Heart right ventricle (tissue), 16 donors: ENCODE measurements around the gene LGR5. TPM values are rescaled to one million over a fixed set of nuclear protein-coding genes. Genes with fewer than 3 reads are reported as not detected.

Source experiments
- ATAC-seq, 8 donors: fragments of 200-7000 bp; cut with Tn5 transposase; one replicate each; pipeline ENCODE4 v1.9.1; 2020; ENCODE audit warnings: mild to moderate bottlenecking in 8 of 8, moderate library complexity in 8 of 8, moderate number of reproducible peaks in 1 of 8
- DNase-seq, 2 donors: peaks; one replicate each; pipeline ENCODE4 v3.0.0-alpha.2; 2020
- H3K27ac ChIP-seq, 10 donors: fragments of 200-600 bp; sonication (generic) in 2 of 10; one replicate each; pipeline versions ENCODE4 v1.5.0 to v1.8.0; 2020 to 2022; ENCODE audit warnings: mild to moderate bottlenecking in 3 of 10
- H3K27me3 ChIP-seq, 7 donors: fragments of 200-600 bp; one replicate each; pipeline ENCODE4 v1.8.0; 2021 to 2022; ENCODE audit warnings: mild to moderate bottlenecking in 2 of 7
- H3K36me3 ChIP-seq, 9 donors: fragments of 200-600 bp; sonication (generic) in 1 of 9; one replicate each; pipeline versions ENCODE4 v1.5.0 to v1.8.0; 2020 to 2022; ENCODE audit warnings: mild to moderate bottlenecking in 2 of 9
- H3K4me1 ChIP-seq, 9 donors: fragments of 200-600 bp; sonication (generic) in 1 of 9; one replicate each; pipeline versions ENCODE4 v1.5.0 to v1.8.0; 2020 to 2022; ENCODE audit warnings: mild to moderate bottlenecking in 4 of 9
- H3K4me3 ChIP-seq, 10 donors: fragments of 200-600 bp; sonication (generic) in 2 of 10; one replicate each; pipeline versions ENCODE4 v1.5.0 to v1.8.0; 2020 to 2022; ENCODE audit warnings: mild to moderate bottlenecking in 7 of 10, moderate library complexity in 2 of 10
- H3K9me3 ChIP-seq, 11 donors: fragments of 200-600 bp in 10 of 11; sonication (generic) in 2 of 11; one replicate each; pipeline versions ENCODE4 v1.5.0 to v1.8.0; 2013 to 2022; ENCODE audit warnings: mild to moderate bottlenecking in 2 of 11, control low read depth in 1 of 11, moderate library complexity in 1 of 11
- CTCF ChIP-seq, 9 donors: fragments of 200-600 bp; sonication (generic) in 2 of 9; IDR thresholded peaks; one replicate each; pipeline versions ENCODE4 v1.5.0 to v1.8.0; 2021 to 2022; ENCODE audit warnings: antibody characterized with exemption in 9 of 9, mild to moderate bottlenecking in 5 of 9, moderate library complexity in 1 of 9
- WGBS, 2 donors: extraction: QIAGEN DNeasy Blood & Tissue Kit; methylation state at CpG; one replicate each; pipeline ENCODE4 v1.1.7; 2013; ENCODE audit warnings: inconsistent platforms in 1 of 2; 5-methylcytosine and 5-hydroxymethylcytosine counted together
- intact Hi-C, 10 donors: fragments of 100-400 bp; cut with DNase I; formaldehyde crosslinking; loops; one replicate each; pipeline versions ENCODE4 v1.11.1 to v1.14.2; 2022
- polyA plus RNA-seq, 2 donors: library from polyadenylated mRNA; stranded (reverse); fragments of 200-250 nt; gene quantifications; one replicate each; pipeline ENCODE4 v1.2.3, GENCODE V29; 2013
- total RNA-seq, 10 donors: library from RNA; stranded (reverse); fragmentation: NEBNext Ultra II Directional in 3 of 10; extraction: Animal tissue kit (Norgen Biotek cat#: 25700) in 3 of 10; gene quantifications; one replicate each; pipeline versions ENCODE4 v1.2.1 to v1.2.4, GENCODE V29; 2021 to 2023
- donor health status: Arrhythmogenic right ventricular cardiomyopathy.
- donor health status: ischemic (EF 13 %, LVEDD 7.1; RV severe dilation, severe dysfunction).
- donor health status: healthy with polysubstance abuse.
- donor health status: DM: no; HTN: yes; CAD: no.
- donor health status: DM: no; HTN: no; CAD: no.
- donor health status: ischemic (EF 25% LVEDD 6.9; RV normal size, moderate dysfunction).
- donor health status: ischemic (EF 25% LVEDD 5.7; RV mildly dilated, moderate dysfunction).
- donor health status: healthy.
- donor health status: DM: yes; HTN: yes; CAD: no.
- donor health status: Ischemic cardiomyopathy.
- donor health status: ischemic (EF 35%, LVEDD 5.7; RV mildly dilated, moderate dysfunction).
- donor health status: nonischemic (EF 11% LVEDD 7.7; RV severe dilation, severe dysfunction).
- donor health status: DM: yes; HTN: yes; CAD: no.
- donor health status: PGD.
- donor health status: ischemic (EF 29% LVEDD 5.4; RV normal size, mild dysfunction).
- donor health status: nonischemic (EF 23%, LVEDD 6.1; RV moderate dilation, normal function).

The LGR5 gene
- total and polyA plus RNA-seq, 12 donors, result 0.06 to 0.37 (median 0.07) TPM; not detected in 9

DNA sequence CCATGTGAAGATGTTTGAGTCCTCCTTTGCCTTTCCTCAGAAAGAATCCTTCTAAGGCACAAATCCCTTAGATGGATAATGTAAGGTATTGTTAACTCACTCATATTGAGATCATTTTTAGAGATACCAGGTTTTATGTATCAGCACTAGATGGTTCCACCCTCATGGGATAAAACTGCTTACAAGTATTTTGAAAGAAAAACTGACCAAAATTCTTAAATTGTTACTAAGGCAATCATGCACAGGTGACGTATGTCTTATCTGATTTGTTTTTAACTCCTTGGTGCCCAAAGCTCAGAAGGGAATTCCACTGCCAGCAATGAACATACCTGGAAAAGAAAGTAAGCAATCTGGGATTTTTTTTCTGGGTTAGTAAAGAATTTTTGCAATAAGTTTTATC lies 145.6 kb downstream of the LGR5 start:
- Histone ChIP-seq H3K4me1 (no peaks in the 10 kb centered on the region), H3K9me3 (no peaks in the 10 kb centered on the region), H3K36me3 (no peaks in the 10 kb centered on the region), H3K4me3 (no peak overlapping the region), H3K27ac (no peak overlapping the region), H3K27me3 (peaks cover 0 to 8% (median 0%) of the 10 kb centered on the region in 7 donors)
- no peak for TF ChIP-seq CTCF (IDR thresholded peaks at IDR 0.05)
- intact Hi-C loops, result no loop called here
- 32 to 39% methylated on average over 1 of the region's 1 CpG for WGBS, 2 donors
- ATAC-seq, result no peak
- no peak for DNase-seq

DNA sequence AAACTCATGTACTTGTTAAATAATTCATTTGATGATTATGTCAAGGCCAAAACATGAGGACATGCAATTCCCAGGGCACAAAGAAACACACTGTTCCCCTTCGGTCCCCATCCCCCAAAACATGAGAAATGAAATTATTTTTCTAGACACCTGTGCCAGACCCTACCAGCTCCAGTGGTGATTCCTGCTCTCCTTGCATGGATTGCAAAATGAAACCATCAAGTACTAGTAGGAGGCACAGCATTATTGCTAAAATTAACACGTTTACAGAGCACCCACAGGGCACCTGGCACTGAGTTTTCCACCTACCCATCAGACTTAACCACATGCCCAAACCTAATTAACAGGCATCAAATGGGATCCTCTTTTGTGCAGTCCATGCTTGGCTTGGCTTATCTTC lies 147.4 kb downstream of the LGR5 start:
- Histone ChIP-seq H3K4me1 (no peaks in the 10 kb centered on the region), H3K9me3 (no peaks in the 10 kb centered on the region), H3K36me3 (no peaks in the 10 kb centered on the region), H3K27ac (no peak overlapping the region), H3K27me3 (peaks cover 0 to 16% (median 0%) of the 10 kb centered on the region in 7 donors), H3K4me3 (no peak overlapping the region)
- no peak for DNase-seq
- 69 to 81% methylated on average over 2 of the region's 2 CpGs for WGBS, 2 donors
- no peak for TF ChIP-seq CTCF (IDR thresholded peaks at IDR 0.05)
- intact Hi-C loops, result no loop called here
- no peak for ATAC-seq

DNA sequence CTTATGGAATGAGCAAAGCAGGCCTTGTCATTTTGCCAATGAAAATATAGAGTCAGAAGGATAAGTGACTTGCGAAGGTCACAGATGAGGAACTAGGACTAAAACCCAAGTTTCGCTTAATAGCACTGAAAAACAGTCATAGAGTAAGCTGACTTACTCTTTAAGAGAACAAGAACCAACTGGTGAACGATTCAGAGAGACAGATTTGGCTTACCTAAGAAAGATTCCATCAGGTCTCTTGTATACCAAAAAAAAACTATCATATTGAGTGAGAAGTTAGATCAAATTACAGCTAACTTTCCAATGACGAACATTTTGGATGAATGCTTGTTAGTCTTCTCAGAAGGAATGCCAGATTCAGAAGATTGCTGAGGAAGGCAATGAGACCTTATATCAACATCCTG lies 149.9 kb downstream of the LGR5 start:
- no peaks in the 10 kb centered on the region for H3K4me1 ChIP-seq
- no peak overlapping the region for H3K4me3 ChIP-seq
- 57 to 70% methylated on average over 4 of the region's 4 CpGs for WGBS, 2 donors
- TF ChIP-seq CTCF (IDR thresholded peaks at IDR 0.05), result no peak
- H3K9me3 ChIP-seq, result no peaks in the 10 kb centered on the region
- H3K27ac ChIP-seq, result no peak overlapping the region
- ATAC-seq (no peak), DNase-seq (no peak)
- intact Hi-C loops, result no loop called here
- peaks cover 0 to 33% (median 15%) of the 10 kb centered on the region in 7 donors for H3K27me3 ChIP-seq
- no peaks in the 10 kb centered on the region for H3K36me3 ChIP-seq

DNA sequence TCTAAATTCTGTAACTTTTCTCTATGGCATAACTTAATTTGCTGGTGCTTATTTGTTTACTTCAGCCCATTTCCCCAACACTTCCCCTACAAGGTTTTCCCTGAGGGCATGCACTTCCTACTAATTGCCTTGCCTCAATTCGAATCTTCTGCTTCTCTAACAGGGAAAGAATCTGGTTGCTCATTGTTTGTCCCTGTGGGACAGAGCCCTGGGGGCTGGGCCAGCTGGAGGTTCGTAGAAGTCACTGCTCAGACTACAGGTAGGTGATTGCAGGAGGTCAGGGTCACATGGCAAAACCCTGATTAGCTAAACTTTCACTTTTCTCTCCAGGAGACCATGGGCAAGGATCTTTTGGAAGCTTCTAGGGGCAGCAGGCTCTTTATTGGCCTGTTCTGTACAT lies 152.0 kb downstream of the LGR5 start:
- H3K27ac ChIP-seq, result no peak overlapping the region
- H3K4me3 ChIP-seq, result no peak overlapping the region
- intact Hi-C loops, result no loop called here
- H3K4me1 ChIP-seq, result no peaks in the 10 kb centered on the region
- TF ChIP-seq CTCF (IDR thresholded peaks at IDR 0.05), result no peak
- ATAC-seq (no peak), DNase-seq (no peak)
- 37 to 48% methylated on average over 2 of the region's 2 CpGs for WGBS, 2 donors
- no peaks in the 10 kb centered on the region for H3K36me3 ChIP-seq
- H3K9me3 ChIP-seq, result no peaks in the 10 kb centered on the region
- H3K27me3 ChIP-seq, result peaks cover 0 to 53% (median 15%) of the 10 kb centered on the region in 7 donors
